Measurements from ENCODE around the gene CCNB2.
"Not testable (repeated sequence)": the region's sequence is repeated elsewhere in the genome, so short reads cannot be mapped to it uniquely, and the experiment has no call there.

CCNB2 gene

DNA sequence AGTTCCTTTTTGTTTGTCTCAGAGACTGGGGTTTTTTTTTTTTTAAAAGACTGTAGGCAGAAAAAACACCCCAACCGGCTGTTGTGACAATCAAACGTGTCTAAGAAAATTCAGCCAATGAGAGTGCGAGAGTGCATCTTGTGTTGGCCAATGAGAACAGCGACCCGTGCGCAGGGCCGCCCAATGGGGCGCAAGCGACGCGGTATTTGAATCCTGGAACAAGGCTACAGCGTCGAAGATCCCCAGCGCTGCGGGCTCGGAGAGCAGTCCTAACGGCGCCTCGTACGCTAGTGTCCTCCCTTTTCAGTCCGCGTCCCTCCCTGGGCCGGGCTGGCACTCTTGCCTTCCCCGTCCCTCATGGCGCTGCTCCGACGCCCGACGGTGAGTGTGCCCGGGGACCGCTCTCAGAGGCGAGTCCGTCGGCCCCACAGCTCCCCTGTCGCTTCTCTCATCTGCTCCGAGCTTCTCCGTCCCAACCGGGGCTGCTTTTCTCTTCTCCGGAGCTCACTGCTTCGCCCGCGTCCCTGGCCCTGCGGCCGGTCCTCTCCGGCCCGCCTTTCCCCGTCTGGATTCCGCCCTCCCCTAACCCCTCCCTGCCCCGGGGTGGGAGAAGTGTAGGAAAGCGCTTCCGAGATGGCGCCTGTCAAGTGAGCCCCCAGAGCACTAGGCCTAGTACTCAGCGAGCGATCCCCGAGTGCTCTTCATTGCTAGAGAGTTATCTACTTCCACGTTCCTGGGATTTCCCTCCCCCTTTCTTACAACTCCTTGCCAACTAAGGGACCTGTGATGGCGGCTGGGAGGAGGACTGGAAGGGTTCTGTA, at the start of gene CCNB2:
Gene CCNB2, plus strand, starts transcription at position 235 of the 821 bp plus-strand sequence. Its CDS starts 123 bp downstream, at position 358.
- DNase-seq, result peak; percentile 99

GRCh38 chr15:59059076-59059597, 45.8 kb upstream of the CCNB2 start:
- DNase-seq, result no peak

GRCh38 chr15:59060348-59060747, 44.6 kb upstream of the CCNB2 start:
- no peak for DNase-seq

DNA sequence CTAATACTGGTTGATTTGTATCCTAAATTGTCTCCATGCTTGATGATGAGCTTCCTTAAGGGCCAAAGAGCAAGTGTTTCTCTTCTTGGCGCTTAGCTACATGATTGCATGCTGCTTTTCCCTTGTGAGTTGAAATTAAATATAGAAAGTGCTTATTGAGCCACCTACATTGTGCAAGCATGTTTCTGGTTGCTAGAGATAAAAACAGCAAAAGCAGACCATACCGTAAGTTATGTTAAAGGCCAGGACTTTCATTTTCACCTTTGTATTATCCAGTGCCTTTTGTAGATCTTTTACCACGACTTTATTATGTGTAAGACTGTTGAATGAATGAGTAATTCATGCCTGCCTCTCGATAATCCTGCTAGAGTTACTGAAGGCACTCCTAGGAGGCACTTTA, 41.9 kb upstream of the CCNB2 start:
- no peak for DNase-seq

- no peak for DNase-seq
Measured at GRCh38 chr15:59069430-59069829, 35.5 kb upstream of the CCNB2 start.

GRCh38 chr15:59074607-59075006, 30.3 kb upstream of the CCNB2 start:
- no peak for DNase-seq

- DNase-seq, result no peak
Measured at GRCh38 chr15:59087731-59088130, 17.2 kb upstream of the CCNB2 start.

DNA sequence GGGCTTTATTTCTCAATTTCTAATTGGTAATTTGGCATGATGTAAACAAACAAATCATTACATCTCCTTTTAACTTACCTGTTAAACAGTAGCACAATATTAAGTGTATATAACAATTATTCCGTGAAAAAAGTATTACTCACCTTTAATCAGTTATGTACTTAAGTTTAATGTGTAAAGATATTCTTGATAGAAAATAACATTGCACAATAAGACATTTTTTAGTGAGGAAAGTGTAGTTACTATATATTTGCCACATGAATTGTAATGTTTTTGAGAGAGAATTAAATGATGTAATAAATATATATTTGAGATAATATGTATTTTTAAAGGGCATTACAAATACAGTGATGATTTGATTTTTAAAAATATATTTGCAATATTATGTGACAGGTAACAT, 10.9 kb upstream of the CCNB2 start:
- no peak for DNase-seq

DNA sequence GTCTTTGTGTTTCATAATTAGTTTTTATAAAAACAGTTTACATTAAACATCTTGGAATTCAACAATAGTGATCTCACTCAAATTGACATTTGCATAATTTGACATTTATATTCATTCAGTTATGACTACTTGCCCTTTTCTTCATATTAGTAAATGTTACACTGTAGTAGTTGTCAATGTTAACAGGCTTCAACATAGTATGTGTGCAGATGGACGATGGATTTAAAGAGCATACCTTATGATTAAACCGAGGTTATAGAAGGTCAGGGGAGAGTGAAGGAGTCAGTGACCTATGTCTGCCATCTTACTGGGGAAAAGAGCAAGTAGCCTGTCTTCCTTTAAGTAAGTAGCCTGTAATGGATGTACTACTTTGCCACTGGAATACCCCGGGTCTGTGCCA, 8.5 kb upstream of the CCNB2 start:
- no peak for DNase-seq

GRCh38 chr15:59099162-59099685, 5.7 kb upstream of the CCNB2 start:
- DNase-seq, result no peak

GRCh38 chr15:59104602-59104911, 389 bp upstream of the CCNB2 start:
- no peak for DNase-seq

GRCh38 chr15:59105854-59106253, 908 bp downstream of the CCNB2 start:
- peak; percentile 17 for DNase-seq

DNA sequence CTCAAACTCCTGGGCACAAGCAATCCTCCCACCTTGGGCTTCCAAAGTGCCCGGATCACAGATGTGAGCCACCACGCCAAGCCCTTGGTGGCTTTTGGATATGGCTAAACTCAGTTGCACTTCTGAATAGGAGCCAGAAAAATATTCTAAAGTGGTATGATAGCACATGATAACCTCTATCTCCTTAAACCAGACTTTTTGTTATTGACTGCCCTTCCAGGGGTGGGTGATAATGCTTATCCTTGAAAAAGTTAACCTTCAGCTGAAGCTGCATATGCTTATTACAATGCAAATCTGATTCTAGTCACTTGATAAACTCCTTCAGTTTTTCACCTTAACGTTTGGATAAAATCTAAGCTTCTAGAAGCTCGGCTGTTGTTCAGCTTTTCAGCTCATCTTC, 6.3 kb downstream of the CCNB2 start:
- DNase-seq, result no peak

GRCh38 chr15:59115047-59115446, 10.1 kb downstream of the CCNB2 start:
- DNase-seq, result no peak

DNA sequence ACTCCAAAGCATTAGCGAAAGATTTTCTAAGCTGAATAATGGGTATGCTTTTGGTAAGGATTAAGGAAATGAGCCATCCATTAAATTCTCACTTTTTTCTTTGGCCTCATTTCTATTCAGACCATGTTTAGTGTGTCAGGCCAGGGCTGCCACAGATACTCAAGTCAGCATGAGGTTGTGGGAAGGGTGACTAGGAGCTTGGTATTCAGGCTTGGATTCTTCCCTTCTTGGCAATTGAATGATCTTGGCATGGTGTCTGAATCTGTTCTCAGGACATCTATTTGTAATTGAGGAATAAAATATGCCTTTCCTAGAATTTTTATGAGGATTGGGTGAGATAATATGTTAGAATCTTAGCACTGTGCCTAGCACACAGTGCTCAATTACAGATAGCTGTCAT, 11.2 kb downstream of the CCNB2 start:
- no peak for DNase-seq

GRCh38 chr15:59116771-59117170, 11.8 kb downstream of the CCNB2 start:
- no peak for DNase-seq

- no peak for DNase-seq
Measured at GRCh38 chr15:59119625-59120024, 14.7 kb downstream of the CCNB2 start.

DNA sequence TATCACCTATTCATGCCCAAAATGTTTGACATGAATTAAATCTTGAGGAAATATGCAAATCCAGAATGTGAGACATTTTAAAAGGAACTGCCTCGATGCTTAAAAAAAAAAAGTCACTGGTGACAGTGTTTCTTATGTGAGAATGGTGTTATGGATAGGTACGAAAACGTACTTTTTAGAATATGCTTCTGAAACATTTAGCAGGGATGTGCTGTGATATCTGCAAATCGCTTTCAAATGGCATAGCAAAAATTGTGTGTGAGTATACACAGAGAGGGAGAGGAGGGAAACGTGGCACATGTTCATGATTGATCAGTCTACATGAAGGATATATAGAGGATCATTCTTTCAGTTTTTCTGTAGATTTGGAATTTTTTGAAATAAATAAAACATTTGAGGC, 16.0 kb downstream of the CCNB2 start:
- no peak for DNase-seq

DNA sequence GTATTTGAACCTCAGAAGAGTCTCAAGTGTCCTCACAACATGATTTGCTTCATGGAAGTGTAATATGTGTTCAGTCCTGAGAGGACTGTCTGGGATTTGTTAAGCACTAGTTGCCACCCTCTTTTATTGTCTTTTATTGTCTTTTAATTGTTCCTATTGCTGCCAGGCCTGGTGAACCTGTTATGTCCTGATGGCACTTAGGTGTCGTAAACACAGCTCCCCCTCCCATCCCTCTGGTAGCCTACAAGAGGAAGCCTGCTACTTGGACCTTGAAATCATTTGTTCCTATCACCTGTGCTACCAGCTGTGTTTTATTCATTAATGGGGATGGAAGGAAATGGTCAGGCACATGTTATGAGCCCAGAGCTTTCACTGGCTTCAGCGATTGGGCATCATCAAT, 19.3 kb downstream of the CCNB2 start:
- no peak for DNase-seq

DNA sequence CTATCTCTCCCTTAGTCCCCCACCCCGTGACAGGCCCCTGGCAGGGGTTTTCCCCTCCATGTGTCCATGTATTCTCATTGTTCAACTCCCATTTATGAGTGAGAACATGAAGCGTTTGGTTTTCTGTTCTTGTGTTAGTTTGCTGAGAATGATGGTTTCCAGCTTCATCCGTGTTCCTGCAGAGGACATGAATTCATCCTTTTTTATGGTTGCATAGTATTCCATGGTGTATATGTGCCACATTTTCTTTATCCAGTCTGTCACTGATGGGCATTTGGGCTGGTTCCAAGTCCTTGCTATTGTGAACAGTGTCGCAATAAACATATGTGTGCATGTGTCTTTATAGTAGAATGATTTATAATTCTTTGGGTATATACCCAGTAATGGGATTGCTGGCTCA, 20.7 kb downstream of the CCNB2 start:
- not testable (repeated sequence) for DNase-seq

DNA sequence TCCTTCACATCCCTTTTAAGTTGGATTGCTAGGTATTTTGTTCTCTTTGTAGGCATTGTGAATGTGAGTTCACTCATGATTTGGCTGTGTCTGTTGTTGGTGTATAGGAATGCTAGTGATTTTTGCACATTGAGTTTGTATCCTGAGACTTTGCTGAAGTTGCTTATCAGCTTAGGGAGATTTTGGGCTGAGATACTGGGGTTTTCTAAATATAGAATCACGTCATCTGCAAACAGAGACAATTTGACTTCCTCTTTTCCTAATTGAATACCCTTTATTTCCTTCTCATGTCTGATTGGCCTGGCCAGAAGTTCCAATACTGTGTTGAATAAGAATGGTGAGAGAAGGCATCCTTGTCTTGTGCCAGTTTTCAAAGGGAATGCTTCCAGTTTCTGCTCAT, 22.3 kb downstream of the CCNB2 start:
- not testable (repeated sequence) for DNase-seq

- no peak for DNase-seq
Measured at GRCh38 chr15:59131456-59131855, 26.5 kb downstream of the CCNB2 start.

GRCh38 chr15:59131969-59132562, 27.1 kb downstream of the CCNB2 start:
- DNase-seq, result no peak

GRCh38 chr15:59133929-59134427, 29.0 kb downstream of the CCNB2 start:
- no peak for DNase-seq
